Measurements from ENCODE around the gene CYP4X1.

- TF ChIP-seq CTCF (IDR thresholded peaks at IDR 0.05 in 2 of 3, conservative IDR thresholded peaks at IDR 0.05 in 1 of 3; ENCODE audit: borderline replicate concordance in 1 of 3, insufficient read depth in 1 of 3, low read depth in 2 of 3, low read length in 2 of 3) = no peak
- TF ChIP-seq REST (IDR thresholded peaks at IDR 0.05; ENCODE audit: low read depth) = no peak
- TF ChIP-seq POLR2A (IDR thresholded peaks at IDR 0.05; ENCODE audit: borderline replicate concordance, extremely low read depth, insufficient read depth, insufficient read length) = no peak
- TF ChIP-seq MAX (IDR thresholded peaks at IDR 0.05) = no peak
- TF ChIP-seq POLR2AphosphoS5 (IDR thresholded peaks at IDR 0.05; ENCODE audit: low read depth, low read length) = no peak
- TF ChIP-seq ATF3 (IDR thresholded peaks at IDR 0.05) = no peak
- TF ChIP-seq RAD21 (IDR thresholded peaks at IDR 0.05; ENCODE audit: low read depth) = no peak
- no peak for TF ChIP-seq EGR1 (IDR thresholded peaks at IDR 0.05; ENCODE audit: low read depth)
- no peak for TF ChIP-seq CEBPB (IDR thresholded peaks at IDR 0.05; ENCODE audit: low read depth)
- TF ChIP-seq EZH2phosphoT487 (IDR thresholded peaks at IDR 0.05; ENCODE audit: borderline replicate concordance) = no peak
- no peak for TF ChIP-seq ELF1 (IDR thresholded peaks at IDR 0.05; ENCODE audit: borderline replicate concordance, low read depth)
Observed at GRCh38 chr1:47024141-47024801, 802 bp downstream of the CYP4X1 start.
